ENCODE results near the gene RIN3. TPM values are rescaled to one million over a fixed set of nuclear protein-coding genes. Genes with fewer than 3 reads are reported as not detected.

RIN3 gene
- total RNA-seq, 2 donors from 2014 or later, result 8.8 to 41.6 TPM

GRCh38 chr14:92660571-92660970, 147.0 kb downstream of the RIN3 start:
- peak overlapping the region in 1 of 2 donors; percentile 57 for H3K27ac ChIP-seq

DNA sequence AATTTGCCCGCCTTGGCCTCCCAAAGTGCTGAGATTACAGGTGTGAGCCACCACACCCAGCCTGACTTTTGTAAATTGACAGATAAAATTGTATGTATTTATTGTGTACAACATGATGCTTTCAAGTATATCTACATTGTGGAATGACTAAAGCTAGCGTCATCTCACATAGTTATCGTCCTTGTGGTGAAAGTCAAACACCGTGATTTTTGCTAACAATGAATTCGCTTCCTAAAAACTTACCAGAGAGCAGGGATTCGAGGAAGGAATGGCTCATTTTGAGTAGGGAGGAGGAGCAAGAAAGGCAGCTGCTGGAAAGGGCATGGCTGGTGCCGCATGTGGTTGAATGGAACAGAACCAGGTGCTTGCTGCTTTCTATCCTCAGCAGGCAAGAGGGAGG, 149.5 kb downstream of the RIN3 start:
- Histone ChIP-seq H3K4me3 (no peak overlapping the region), H3K9me3 (no peaks in the 10 kb centered on the region), H3K4me1 (replicated peaks) (peaks cover 5% of the 10 kb centered on the region), H3K27me3 (replicated peaks; ENCODE audit: insufficient read depth) (no peaks in the 10 kb centered on the region), H3K36me3 (no peaks in the 10 kb centered on the region), H3K27ac (no peak overlapping the region)
- 93% methylated on average over 7 of the region's 7 CpGs for WGBS
- TF ChIP-seq CTCF (IDR thresholded peaks at IDR 0.05), result no peak
- no peak for DNase-seq (ENCODE audit: low spot score)
- intact Hi-C loops (cut with DNase I), result no loop called here

More at GRCh38 chr14:92660571-92660970, 147.0 kb downstream of the RIN3 start:
- DNase-seq (ENCODE audit: low spot score), result no peak
- Histone ChIP-seq H3K4me1 (replicated peaks) (peaks cover 5% of the 10 kb centered on the region), H3K4me3 (no peak overlapping the region), H3K27me3 (replicated peaks; ENCODE audit: insufficient read depth) (no peaks in the 10 kb centered on the region), H3K36me3 (no peaks in the 10 kb centered on the region), H3K9me3 (no peaks in the 10 kb centered on the region)
- intact Hi-C loops (cut with DNase I), result no loop called here
- WGBS, result 60% methylated on average over 3 of the region's 3 CpGs
- TF ChIP-seq POLR2A (IDR thresholded peaks at IDR 0.05) (no peak), CTCF (IDR thresholded peaks at IDR 0.05) (no peak), POLR2AphosphoS5 (IDR thresholded peaks at IDR 0.05) (no peak)

- TF ChIP-seq POLR2A (IDR thresholded peaks at IDR 0.05) (peak; percentile 11), CTCF (IDR thresholded peaks at IDR 0.05) (no peak)
- intact Hi-C loops (cut with DNase I), result no loop called here
- Histone ChIP-seq H3K4me3 (no peak overlapping the region), H3K27me3 (replicated peaks; ENCODE audit: insufficient read depth) (no peaks in the 10 kb centered on the region), H3K9me3 (no peaks in the 10 kb centered on the region), H3K36me3 (no peaks in the 10 kb centered on the region), H3K27ac (no peak overlapping the region), H3K4me1 (replicated peaks) (no peaks in the 10 kb centered on the region)
- 74% methylated on average over 8 of the region's 8 CpGs for WGBS
- DNase-seq (ENCODE audit: low spot score), result no peak
Measured at GRCh38 chr14:92665661-92666110, 152.1 kb downstream of the RIN3 start.

DNA sequence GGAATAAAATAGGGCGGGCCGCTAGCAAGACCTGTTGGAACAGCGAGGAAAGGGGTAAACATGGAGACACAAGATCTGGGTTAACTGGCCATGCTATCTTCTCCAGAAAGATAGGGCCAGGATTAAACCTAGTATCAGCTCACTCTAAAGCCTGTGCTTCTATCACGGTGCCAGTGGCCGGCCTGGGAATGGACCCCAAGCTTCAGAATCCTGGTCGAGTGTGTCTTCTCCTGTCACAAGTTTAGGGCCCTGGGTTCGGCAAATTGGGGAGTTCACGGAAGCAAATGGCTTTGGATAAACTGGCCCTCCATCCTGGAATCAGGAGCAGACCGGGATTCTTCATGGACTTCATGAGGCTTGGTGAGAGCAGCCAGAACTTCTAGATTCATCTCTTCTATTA, 152.7 kb downstream of the RIN3 start:
- TF ChIP-seq POLR2AphosphoS5 (IDR thresholded peaks at IDR 0.05) (no peak), POLR2A (IDR thresholded peaks at IDR 0.05) (no peak), CTCF (IDR thresholded peaks at IDR 0.05) (no peak)
- Histone ChIP-seq H3K4me3 (no peak overlapping the region), H3K4me1 (replicated peaks) (no peaks in the 10 kb centered on the region), H3K27ac (no peak overlapping the region), H3K9me3 (no peaks in the 10 kb centered on the region), H3K27me3 (replicated peaks; ENCODE audit: insufficient read depth) (no peaks in the 10 kb centered on the region), H3K36me3 (no peaks in the 10 kb centered on the region)
- intact Hi-C loops (cut with DNase I), result no loop called here
- no peak for DNase-seq (ENCODE audit: low spot score)
- WGBS, result 95% methylated on average over 9 of the region's 9 CpGs

GRCh38 chr14:92668276-92668973, 154.8 kb downstream of the RIN3 start:
- no peaks in the 10 kb centered on the region for H3K4me1 ChIP-seq (replicated peaks)
- H3K4me3 ChIP-seq, result no peak overlapping the region
- H3K36me3 ChIP-seq, result no peaks in the 10 kb centered on the region
- DNase-seq (ENCODE audit: low spot score), result no peak
- intact Hi-C loops (cut with DNase I), result no loop called here
- H3K9me3 ChIP-seq, result no peaks in the 10 kb centered on the region
- WGBS, result 78% methylated on average over 4 of the region's 4 CpGs
- H3K27me3 ChIP-seq (replicated peaks; ENCODE audit: insufficient read depth), result no peaks in the 10 kb centered on the region
- TF ChIP-seq POLR2AphosphoS5 (IDR thresholded peaks at IDR 0.05), result no peak
- no peak for TF ChIP-seq CTCF (IDR thresholded peaks at IDR 0.05)
- TF ChIP-seq POLR2A (IDR thresholded peaks at IDR 0.05), result no peak
- H3K27ac ChIP-seq, result no peak overlapping the region

All from prostate gland (tissue), 2 donors.